HepG2 (cell line): ENCODE results near the gene F7. TPM values are rescaled to one million over a fixed set of nuclear protein-coding genes. Genes with fewer than 3 reads are reported as not detected.
A peak's percentile ranks its signal among the peaks of the same experiment; 100 is the strongest.

Experiments used
- GATAD2A ChIP-seq: IDR thresholded peaks from 2 replicates; pipeline ENCODE4 v1.6.1; 2016
- GLI4 ChIP-seq: sonication (generic); formaldehyde crosslinking; IDR thresholded peaks from 2 replicates; pipeline ENCODE4 v1.5.1; 2020; ENCODE audit warnings: missing genetic modification reagents, mild to moderate bottlenecking, moderate library complexity, borderline replicate concordance
- IRX3 ChIP-seq: sonication (generic); formaldehyde crosslinking; IDR thresholded peaks from 2 replicates; pipeline ENCODE4 v1.8.1; 2023; ENCODE audit warnings: mild to moderate bottlenecking, low read depth, missing genetic modification reagents, borderline replicate concordance
- JDP2 ChIP-seq: sonication (generic); formaldehyde crosslinking; IDR thresholded peaks from 2 replicates; pipeline ENCODE4 v1.8.1; 2022; ENCODE audit warnings: missing genetic modification reagents, borderline replicate concordance
- MEIS1 ChIP-seq: sonication (generic); formaldehyde crosslinking; IDR thresholded peaks from 2 replicates; pipeline ENCODE4 v1.9.0; 2021; ENCODE audit warnings: mild to moderate bottlenecking, missing genetic modification reagents, moderate library complexity, borderline replicate concordance
- NFRKB ChIP-seq: fragments of 450-650 bp; IDR thresholded peaks from 2 replicates; pipeline ENCODE4 v1.6.1; 2017
- NRL ChIP-seq: sonication (generic); formaldehyde crosslinking; IDR thresholded peaks from 2 replicates; pipeline ENCODE4 v1.5.0; 2020; ENCODE audit warnings: missing genetic modification reagents, mild to moderate bottlenecking, moderate library complexity, borderline replicate concordance
- ZNF253 ChIP-seq: sonication (generic); formaldehyde crosslinking; IDR thresholded peaks from 2 replicates; pipeline ENCODE4 v1.8.0; 2022; ENCODE audit warnings: mild to moderate bottlenecking, missing genetic modification reagents, borderline replicate concordance
- ZNF274 ChIP-seq: sonication (generic); formaldehyde crosslinking; IDR thresholded peaks from 2 replicates; pipeline ENCODE4 v1.5.1; 2020; ENCODE audit warnings: mild to moderate bottlenecking, missing genetic modification reagents
- ZNF407 ChIP-seq: sonication (generic); formaldehyde crosslinking; IDR thresholded peaks from one replicate; pipeline ENCODE4 v1.5.1; 2020; ENCODE audit warnings: mild to moderate bottlenecking, missing genetic modification reagents; ENCODE audit errors: not compliant biosample characterization
- ZNF709 ChIP-seq: sonication (generic); formaldehyde crosslinking; IDR thresholded peaks from 2 replicates; pipeline ENCODE4 v1.5.0; 2020; ENCODE audit warnings: mild to moderate bottlenecking, missing genetic modification reagents
- ZNF724P ChIP-seq: sonication (generic); formaldehyde crosslinking; IDR thresholded peaks from 2 replicates; pipeline ENCODE4 v1.8.0; 2022; ENCODE audit warnings: missing genetic modification reagents, borderline replicate concordance
- ZNF775 ChIP-seq: sonication (generic); formaldehyde crosslinking; IDR thresholded peaks from 2 replicates; pipeline ENCODE4 v1.4.0; 2020; ENCODE audit warnings: missing genetic modification reagents, mild to moderate bottlenecking, moderate library complexity, borderline replicate concordance
- ZSCAN31 ChIP-seq: sonication (generic); formaldehyde crosslinking; IDR thresholded peaks from 2 replicates; pipeline ENCODE4 v1.5.0; 2020; ENCODE audit warnings: low read depth, mild to moderate bottlenecking, missing genetic modification reagents
- polyA plus RNA-seq, 8 experiments: library from polyadenylated mRNA; depleted of rRNA in 3 of 8; stranded (reverse) in 7 of 8; unstranded in 1 of 8; fragments of >200 nt; fragmentation: Illumina TruSeq in 4 of 8; extraction: Trizol in 4 of 8; gene quantifications; 2 replicates each; pipeline versions ENCODE4 v1.2.1 to v1.2.3, GENCODE V29; 2011 to 2016; ENCODE audit warnings: low read depth in 4 of 8, missing spikeins in 1 of 8, mixed read lengths in 1 of 8; ENCODE audit not compliant: insufficient read depth in 1 of 8
- total RNA-seq, 5 experiments: library from RNA; depleted of rRNA; stranded (reverse); fragments of >200 nt; fragmentation: Illumina TruSeq; extraction: Trizol; gene quantifications; 2 replicates each; pipeline ENCODE4 v1.2.3, GENCODE V29; 2016; ENCODE audit warnings: low read depth in 1 of 5
- TF ChIP-seq, protein P1 (sequence below): sonication (generic); formaldehyde crosslinking; IDR thresholded peaks from 2 replicates; pipeline ENCODE4 v1.4.0; 2020; ENCODE audit warnings: missing genetic modification reagents

The F7 gene
- total and polyA plus RNA-seq, 2 of the 13 experiments (the other 11 are each of a cell fraction or from before 2014, with no cell fraction given), result 12.6 to 26.5 TPM

GRCh38 chr13:113123226-113124201, 17.9 kb downstream of the F7 start (continued):
- TF ChIP-seq, protein P1, sequence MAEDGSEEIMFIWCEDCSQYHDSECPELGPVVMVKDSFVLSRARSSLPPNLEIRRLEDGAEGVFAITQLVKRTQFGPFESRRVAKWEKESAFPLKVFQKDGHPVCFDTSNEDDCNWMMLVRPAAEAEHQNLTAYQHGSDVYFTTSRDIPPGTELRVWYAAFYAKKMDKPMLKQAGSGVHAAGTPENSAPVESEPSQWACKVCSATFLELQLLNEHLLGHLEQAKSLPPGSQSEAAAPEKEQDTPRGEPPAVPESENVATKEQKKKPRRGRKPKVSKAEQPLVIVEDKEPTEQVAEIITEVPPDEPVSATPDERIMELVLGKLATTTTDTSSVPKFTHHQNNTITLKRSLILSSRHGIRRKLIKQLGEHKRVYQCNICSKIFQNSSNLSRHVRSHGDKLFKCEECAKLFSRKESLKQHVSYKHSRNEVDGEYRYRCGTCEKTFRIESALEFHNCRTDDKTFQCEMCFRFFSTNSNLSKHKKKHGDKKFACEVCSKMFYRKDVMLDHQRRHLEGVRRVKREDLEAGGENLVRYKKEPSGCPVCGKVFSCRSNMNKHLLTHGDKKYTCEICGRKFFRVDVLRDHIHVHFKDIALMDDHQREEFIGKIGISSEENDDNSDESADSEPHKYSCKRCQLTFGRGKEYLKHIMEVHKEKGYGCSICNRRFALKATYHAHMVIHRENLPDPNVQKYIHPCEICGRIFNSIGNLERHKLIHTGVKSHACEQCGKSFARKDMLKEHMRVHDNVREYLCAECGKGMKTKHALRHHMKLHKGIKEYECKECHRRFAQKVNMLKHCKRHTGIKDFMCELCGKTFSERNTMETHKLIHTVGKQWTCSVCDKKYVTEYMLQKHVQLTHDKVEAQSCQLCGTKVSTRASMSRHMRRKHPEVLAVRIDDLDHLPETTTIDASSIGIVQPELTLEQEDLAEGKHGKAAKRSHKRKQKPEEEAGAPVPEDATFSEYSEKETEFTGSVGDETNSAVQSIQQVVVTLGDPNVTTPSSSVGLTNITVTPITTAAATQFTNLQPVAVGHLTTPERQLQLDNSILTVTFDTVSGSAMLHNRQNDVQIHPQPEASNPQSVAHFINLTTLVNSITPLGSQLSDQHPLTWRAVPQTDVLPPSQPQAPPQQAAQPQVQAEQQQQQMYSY (CRISPR knock-in tag), result no peak
- TF ChIP-seq GATAD2A (peak; percentile 56; the same call in 1 of the 2 replicates), NRL (CRISPR knock-in tag) (no peak), ZNF709 (CRISPR knock-in tag) (no peak), IRX3 (CRISPR knock-in tag) (no peak), GLI4 (CRISPR knock-in tag) (no peak), NFRKB (no peak), ZNF724P (CRISPR knock-in tag) (no peak), MEIS1 (no peak), ZNF274 (CRISPR knock-in tag) (no peak), JDP2 (CRISPR knock-in tag) (no peak), ZNF407 (CRISPR knock-in tag) (no peak), ZNF253 (no peak), ZSCAN31 (no peak; the same call in 1 of the 2 replicates), ZNF775 (no peak)
